GM21528 (cell line): ENCODE measurements around the gene C11orf54.

Experiments used
- ATAC-seq: cut with Tn5 transposase; IDR thresholded peaks from one replicate; pipeline ENCODE4 v1.9.1; 2021; ENCODE audit warnings: mild to moderate bottlenecking, moderate library complexity; ENCODE audit not compliant: unreplicated experiment, low FRiP score

The C11orf54 gene

DNA sequence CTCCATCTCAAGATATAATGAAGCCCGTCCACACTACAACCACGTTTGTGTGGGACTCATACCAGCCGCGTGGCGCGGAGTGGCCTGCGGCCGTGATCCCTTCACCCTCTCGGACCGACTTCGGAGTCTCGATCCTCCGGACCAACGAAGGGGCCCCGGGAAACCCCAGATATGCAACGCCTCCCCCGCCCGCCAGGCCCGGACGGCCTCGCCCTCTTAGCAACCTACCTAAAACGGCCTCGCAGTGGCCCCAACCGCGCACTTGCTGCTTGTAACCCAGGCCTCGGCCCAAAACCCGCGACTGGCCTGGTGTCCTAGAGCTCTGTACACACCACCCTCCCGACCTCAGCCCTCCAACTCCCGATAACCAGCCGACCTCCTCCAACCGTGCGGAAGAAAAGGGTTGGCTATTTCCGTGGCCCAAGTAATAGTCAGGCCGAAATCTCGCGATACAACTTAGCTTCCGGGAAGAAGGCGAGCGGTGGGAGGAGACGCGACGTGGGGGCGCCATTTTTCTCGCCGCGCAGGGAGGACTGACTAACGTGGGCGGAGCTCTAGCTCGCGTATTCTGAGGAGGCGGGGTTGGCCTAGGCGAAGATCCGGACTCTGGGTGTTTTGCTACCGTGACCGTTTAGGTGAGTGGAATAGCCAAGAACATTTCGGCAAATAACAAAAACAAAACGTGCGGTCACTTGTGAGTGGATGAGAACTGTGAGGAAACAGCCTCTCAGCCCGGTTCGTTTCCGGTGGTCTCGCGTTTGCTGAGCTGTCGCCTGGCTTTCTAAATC is at the start of gene C11orf54, which contains the start of gene TAF1D:
Gene C11orf54, plus strand, starts transcription at position 579 of the 788 bp plus-strand sequence. CDS start 5,722 bp downstream, outside the sequence.
Gene TAF1D, minus strand, starts transcription at position 402 of the 788 bp plus-strand sequence. CDS start 2,191 bp downstream, outside the sequence.
- ATAC-seq, result peak; percentile 91

DNA sequence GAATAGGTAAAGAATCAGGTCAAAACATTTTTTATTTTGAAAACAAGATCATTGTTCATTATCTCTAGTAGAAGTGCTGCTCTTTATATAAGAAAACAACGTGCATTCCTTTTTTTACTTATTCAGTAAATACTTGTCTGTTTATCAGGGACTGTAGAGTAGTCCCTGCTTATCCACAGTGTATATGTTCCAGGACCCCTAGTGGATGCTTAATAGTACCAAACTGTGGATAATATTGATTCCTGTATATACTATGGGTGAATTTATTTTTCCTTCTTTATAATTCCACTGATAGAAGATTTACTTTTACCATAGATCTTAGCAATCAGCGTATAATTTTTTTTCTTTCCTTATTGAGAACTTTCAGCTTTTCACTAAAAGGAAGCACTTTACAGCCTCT is 47.4 kb upstream of the C11orf54 start:
- ATAC-seq, result no peak

DNA sequence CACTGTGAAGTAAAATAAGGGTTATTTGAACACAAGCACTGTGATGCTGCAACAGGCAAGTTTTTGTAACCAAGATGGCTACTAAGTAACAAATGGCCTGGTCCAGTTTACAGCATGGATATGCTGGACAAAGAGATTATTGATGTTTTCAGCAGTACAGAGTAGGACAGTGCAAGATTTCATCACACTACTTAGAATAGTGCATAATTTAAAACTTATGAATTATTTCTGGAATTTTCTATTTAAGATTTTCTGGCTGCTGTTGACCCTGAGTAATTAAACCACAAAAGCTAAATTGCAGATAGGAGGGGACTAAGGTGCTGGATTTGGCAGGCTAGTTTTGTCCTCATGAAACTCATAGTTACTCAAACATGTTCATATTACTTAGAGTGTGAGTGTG is 46.9 kb upstream of the C11orf54 start:
- no peak for ATAC-seq

DNA sequence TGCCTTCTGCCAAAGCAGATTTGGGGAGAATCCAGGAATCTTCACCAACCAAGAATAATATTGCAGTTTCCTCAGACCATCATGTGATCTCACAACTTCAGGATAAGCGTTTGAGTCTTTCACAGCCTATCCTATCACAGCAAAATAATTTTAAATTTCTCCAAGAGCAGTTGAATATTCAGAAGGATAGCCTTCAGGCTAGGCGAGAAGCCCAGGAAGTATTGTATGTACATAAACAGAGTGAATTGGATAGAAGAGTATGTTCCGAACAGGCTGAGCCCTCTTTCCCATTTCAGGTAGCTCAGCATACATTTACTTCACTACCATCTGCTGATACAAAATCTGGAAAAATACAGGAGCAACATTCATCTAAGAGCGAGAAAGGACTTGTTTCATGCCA is 43.9 kb upstream of the C11orf54 start:
- ATAC-seq, result no peak

DNA sequence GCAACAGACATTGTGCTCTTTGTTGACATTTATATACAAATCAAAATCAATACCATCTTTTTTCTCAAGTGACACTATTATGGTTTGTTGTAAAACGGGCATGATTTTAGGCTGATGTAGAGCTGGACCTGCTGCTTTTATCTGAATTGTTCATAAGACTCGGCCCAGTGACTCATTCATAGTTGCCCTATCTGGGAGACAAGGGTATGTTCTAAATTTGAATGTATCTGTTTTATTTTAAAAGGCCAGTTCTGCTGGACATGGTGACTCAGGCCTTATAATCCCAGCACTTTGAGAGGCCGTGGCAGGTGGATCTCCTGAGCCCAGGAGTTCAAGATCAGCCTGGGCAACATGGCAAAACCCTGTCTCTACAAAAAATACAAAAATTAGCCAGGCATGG is 40.6 kb upstream of the C11orf54 start:
- no peak for ATAC-seq

DNA sequence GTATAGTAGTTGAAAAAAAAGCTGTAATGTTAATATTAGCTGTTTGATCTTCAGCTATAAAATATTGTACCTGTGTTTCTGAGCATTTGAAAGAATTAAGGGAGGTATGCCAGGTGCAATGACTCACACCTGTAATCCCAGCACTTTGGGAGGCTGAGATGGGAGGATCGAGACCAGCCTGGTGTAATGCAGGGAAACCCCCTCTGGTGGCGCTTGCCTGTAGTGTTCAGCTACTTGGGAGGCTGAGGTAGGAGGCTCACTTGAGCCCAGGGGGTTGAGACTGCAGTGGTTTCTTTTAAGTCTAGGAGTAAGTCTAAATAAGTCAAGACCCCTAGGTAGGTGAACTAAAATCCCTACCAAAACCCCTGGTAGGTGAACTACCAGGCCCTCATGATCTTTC is 37.2 kb upstream of the C11orf54 start:
- ATAC-seq, result no peak

DNA sequence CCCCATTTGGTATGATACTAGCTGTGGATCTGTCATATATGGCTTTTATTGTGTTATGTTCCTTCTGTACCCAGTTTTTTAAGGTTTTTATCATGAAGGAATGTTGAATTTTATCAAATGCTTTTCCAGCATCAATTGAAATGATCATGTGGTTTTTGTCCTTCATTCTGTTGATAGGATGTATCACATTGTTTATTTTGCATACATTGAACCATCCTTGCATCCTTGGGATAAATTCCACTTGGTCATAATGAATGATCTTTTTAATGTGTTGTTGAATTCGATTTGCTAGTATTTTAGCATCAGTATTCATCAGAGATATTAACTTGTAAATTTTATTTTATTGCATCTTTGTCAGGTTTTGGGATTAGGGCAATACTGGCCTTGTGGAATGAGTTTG is 31.2 kb upstream of the C11orf54 start:
- ATAC-seq, result no peak

DNA sequence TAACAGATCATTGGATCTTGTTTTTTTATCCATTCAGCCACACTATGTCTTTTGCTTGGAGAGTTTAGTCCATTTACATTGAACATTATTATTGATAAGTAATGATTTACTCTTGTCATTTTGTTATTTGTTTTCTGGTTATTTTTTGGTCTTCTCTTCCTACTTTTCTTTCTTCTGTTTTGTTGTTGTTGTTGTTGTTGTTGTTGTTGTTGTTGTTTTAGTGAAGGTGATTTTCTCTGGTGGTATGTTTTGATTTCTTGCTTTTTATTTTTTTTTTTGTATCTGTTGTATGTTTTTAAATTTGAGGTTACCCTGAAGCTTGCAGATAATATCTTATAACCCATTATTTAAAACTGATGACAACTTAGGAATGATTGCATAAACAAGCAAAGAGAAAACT is 28.8 kb upstream of the C11orf54 start:
- ATAC-seq, result no peak

DNA sequence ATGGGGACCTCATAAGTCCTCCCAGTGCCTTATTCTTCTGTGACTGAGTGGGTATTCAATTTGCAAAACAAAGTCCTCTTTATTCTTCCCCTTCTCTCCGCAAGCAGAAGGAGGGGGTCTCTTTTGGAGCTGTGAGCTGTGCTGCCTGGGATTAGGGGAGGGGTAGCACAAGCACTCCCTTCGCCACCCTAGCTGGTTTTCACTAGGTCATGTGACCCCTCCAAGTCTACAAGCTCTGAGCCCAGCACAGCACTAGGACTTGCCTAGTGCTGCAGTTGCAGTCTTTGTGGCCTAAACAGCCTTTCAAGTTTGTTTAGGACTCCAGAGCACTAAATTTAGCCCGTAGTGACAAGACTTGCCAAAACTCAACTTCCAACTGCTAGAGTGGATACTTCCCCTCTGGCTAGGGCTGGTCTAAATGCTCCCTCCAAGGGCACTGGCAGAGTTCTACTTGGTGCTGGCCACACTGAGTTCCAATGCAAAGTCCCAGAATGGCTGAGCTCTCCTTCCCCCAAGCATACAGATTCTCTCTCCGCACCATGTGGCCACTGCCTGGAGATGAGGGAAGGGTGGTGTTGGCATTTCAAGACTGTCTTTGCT is 25.6 kb upstream of the C11orf54 start:
- ATAC-seq, result no peak

DNA sequence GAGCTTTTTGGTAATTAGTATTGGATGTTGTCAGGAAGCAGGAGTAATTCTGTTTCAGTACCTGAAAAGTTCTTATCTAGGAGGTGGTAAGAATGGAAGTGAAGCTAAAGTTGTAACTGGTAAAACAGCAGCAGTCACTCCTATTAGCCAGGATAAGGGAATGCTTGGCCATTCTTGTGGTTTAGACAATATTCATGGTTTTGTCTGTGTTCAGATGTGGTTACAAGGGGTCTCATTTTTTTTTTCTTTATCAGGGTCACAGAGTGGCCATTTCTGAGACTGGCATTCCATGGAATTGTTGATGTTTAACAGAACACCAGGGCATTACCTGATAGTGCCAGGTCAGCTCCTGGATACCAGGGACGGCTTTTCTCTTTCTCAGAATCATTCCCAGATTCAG is 24.0 kb upstream of the C11orf54 start:
- ATAC-seq, result no peak

DNA sequence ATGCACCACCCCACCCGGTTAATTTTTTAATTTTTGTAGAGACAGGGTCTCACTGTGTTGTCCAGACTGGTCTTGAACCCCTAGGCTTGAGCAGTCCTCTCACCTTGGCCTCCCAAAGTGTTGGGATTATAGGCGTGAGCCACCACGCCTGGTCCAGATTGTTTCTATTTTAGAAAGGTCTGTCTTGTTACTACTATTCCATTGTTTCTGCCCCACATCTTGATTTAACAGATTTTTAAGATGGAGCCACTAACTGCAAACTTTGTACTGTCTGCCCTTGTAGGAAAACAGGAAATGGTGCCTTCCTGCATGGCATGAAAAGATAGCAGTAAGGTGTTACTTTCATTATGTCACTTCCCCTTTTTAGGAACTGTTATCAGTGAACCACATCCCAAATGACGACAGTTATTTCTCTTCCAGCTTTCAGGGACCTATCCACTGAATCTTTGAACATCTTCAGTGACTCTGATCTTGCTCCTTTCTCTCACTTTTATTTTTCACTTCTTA is 23.4 kb upstream of the C11orf54 start:
- ATAC-seq, result peak; percentile 95

DNA sequence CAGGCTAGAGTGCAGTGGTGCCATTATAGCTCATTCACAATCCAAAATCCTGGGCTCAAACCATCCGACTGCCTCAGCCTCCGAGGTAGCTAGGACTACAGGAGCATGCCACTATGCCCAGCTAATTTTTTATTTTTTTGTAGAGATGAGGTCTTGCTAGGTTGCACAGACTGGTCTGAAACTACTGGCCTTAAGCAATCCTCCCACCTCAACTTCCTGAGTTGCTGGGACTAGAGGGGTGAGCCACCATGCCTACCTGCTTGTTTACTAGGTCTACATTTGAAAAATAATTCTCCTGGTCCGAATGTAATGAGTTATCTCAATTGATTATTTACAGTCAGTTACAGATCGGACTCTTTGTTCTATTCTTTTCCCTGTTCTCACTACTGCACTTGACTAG is 22.2 kb upstream of the C11orf54 start:
- ATAC-seq, result no peak

DNA sequence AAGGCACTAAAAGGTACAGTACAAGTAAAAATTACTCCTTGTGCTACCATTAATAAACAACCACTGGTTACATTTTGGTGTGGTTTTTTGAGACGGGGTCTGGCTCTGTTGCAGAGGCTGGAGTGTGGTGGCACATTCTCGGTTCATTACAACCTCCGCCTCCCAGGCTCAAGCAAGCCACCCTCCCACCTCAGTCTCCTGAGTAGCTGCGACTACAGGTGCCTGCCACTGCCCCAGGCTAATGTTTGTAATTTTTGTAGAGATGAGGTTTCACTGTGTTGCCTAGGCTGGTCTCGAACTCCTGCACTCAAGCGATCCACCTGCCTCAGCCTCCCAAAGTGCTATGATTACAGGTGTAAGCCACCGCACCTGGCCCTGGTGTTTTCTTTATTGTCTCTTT is 20.9 kb upstream of the C11orf54 start:
- ATAC-seq, result no peak

DNA sequence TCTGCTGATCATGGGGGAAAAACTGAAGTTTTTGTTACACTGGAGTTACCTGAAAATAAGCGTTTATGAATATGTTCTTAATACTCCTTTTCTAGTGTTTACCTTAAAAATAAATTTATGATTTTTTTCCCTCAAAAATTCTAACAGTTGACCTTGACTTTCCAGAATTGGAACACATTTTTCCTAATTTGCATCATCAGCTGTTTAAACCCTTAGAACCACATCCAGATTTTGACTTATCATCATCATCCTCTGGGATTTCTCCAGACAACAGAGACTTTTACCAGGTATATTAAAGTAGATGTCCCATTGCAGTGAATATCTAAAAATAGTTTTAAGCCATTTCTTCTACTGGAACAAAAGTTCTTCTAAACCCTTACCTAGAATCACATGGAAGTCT is 17.4 kb upstream of the C11orf54 start:
- ATAC-seq, result no peak

DNA sequence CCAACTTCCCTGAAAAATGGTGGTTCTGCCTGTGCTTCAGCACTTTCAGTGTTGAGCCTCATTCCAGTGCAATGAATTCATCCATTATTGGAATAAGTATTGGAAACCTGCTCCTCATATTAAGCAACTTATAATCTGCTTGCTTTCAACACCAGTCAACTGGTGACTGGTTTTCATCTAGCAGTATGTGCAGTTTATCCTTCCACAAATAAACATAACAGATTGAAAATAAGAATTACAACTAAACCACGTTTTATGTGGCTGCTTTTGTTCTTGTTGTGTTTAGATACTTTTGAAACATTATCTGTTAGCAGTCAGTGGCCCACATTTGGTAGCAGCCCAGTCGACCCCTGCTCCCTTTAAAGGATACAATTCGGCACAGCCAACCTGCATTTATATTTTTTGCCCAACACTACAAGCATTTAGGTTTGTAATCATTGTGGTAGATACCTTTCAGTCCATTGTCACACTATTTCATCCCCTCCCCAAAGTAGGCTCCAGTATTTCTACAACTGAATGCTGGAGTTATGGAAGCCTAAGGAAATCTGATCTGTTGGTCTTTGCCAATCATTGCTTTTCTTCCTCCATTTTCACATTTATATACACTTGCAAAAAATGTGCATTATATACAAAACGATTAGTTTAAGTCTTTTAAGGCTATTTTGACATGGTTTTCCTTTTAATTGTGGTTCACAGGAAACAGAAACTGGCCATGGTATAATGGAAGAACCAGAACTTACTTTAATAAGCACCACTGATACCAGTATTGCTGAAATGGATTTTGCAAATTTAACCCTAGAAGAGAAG is 13.3 kb upstream of the C11orf54 start:
- ATAC-seq, result no peak

DNA sequence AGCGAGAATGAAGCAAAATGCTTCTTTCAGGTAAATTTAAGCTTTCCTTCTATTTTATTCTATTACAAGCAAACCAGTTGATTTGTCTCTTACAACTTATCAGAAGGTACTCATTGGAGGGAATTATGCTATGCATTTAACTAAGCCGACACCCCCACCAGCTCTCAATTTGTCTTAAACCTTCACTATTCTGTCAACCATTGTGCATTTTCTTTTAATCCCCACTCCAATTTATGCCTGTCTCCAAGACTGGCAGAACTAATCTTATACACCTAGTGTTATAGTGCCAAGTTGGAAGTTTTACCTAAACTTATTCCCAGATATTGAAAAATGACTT is 12.7 kb upstream of the C11orf54 start:
- ATAC-seq, result no peak

DNA sequence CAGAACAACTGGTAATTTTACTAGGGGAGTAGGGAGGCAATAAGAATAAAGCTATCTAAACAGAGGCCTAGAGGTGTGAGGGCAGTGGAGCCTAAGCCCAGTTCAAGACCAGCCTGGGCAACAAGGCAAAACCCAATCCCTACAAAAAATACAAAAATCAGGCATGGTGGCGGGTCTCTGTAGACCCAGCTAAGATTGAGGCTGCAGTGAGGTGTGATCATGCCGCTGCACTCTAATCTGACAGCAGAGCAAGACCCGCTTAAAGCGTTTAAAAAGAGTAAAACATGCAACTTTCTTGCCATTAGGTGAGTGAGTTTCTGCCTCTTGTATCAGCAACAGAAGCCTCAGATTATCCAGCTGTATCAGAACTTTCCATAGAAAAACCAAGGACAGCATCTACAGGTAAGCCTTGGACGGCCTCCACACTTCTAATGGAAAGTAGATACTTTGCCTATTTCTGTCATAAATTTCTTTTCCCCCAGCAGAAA is 12.3 kb upstream of the C11orf54 start:
- ATAC-seq, result no peak

DNA sequence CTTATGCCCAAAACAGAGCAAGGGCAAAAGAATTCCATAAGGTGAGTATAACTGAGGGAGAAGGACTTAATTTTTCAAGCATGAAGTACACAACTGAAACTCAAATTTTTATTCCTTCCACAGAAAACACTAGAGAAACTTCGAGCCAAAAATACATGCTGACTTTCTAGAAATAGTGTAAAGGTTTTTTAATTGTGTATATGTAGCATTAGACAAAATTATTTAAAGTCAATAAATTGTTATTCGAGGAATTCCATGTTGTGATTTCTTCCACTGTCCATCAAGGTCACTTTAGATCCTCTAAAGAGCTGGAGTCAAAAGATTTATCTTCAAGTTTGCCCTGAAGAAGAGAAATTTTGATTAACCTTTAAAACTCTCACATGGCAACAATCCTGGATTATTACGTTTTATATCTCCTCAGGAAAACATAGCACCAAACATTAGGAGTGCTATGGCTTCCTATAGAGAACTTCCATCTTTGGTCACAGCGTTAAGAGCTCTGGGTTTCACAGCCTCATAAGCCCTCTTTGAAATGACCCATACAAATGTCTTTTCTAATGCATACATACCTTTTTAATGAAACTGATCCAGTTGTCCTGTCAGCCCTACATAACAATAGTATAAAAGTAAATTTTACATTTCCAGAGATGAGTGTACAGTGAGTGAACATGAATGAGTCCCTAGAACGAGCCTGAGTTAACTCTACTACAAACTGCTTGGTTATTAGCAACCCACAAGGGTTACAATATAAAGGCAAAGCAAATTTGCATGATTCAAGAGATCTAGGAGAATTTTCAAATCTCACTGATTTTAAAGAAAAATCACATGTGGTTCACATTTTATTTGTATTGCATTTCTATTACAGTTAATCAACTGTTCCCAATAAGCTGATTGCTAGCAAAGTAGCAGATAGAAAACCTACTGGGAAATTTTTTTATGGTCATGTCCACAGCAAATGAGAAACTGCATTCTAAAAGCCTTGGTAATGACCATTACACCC is 11.1 kb upstream of the C11orf54 start:
- no peak for ATAC-seq

DNA sequence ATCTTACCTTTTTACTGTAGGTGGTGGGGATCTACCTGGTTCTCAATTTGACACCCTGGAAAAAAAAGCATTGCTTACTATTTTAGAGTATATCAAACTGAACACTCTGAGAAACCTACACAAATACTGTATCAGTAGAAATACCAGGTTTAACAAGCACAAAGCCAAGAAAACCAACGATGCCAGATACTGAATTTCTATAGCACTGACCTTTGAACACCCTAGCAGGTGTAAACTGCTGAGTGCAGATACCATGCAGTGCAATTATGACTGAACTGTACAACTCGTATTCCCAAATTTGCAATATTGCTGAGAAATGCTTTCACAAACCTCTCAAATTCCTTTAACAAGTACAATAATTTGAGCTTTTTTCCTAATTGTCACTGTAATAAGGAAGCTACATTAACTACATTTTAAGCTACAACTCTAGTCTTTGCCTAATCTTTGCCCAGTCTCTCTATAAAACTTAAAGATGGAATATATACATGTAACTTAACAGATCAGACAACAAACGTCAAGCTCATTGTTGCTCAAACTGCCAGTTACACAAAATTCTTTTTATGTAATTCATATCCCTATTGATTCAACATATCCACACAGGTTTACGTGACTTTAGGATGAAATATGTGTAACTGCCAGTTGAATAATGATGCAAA is 9.1 kb upstream of the C11orf54 start:
- ATAC-seq, result no peak
